Measurements from ENCODE around the gene LRRC75A.

The LRRC75A gene

GRCh38 chr17:16479264-16479663, 12.7 kb downstream of the LRRC75A start:
- TF ChIP-seq, protein P1, sequence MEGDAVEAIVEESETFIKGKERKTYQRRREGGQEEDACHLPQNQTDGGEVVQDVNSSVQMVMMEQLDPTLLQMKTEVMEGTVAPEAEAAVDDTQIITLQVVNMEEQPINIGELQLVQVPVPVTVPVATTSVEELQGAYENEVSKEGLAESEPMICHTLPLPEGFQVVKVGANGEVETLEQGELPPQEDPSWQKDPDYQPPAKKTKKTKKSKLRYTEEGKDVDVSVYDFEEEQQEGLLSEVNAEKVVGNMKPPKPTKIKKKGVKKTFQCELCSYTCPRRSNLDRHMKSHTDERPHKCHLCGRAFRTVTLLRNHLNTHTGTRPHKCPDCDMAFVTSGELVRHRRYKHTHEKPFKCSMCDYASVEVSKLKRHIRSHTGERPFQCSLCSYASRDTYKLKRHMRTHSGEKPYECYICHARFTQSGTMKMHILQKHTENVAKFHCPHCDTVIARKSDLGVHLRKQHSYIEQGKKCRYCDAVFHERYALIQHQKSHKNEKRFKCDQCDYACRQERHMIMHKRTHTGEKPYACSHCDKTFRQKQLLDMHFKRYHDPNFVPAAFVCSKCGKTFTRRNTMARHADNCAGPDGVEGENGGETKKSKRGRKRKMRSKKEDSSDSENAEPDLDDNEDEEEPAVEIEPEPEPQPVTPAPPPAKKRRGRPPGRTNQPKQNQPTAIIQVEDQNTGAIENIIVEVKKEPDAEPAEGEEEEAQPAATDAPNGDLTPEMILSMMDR (conservative IDR thresholded peaks at IDR 0.05) = no peak
- no peak overlapping the region for H3K27ac ChIP-seq

DNA sequence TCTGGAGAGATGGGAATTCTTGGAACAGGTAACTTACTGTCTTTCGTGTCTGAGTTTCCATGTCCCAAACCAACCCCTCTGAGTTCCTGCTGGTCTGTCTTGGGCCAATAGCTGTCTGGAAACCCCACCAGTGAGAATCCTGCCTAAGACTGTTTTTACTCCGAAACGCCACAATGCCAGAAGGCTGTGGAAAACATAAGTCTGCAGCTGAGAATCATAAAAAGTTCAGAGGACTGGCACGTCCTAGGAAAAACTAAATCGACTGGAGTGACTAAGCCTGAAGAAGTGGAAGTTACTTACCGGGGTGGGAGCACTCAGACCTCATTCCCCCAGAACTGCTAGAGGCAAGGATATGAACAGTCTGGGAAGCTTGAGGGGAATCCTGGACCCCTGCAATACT, 13.3 kb downstream of the LRRC75A start:
- TF ChIP-seq, protein P1 (conservative IDR thresholded peaks at IDR 0.05) = no peak
- no peak overlapping the region for H3K27ac ChIP-seq

GRCh38 chr17:16477666-16478065, 14.3 kb downstream of the LRRC75A start:
- TF ChIP-seq, protein P1 (conservative IDR thresholded peaks at IDR 0.05) = no peak
- no peak overlapping the region for H3K27ac ChIP-seq

DNA sequence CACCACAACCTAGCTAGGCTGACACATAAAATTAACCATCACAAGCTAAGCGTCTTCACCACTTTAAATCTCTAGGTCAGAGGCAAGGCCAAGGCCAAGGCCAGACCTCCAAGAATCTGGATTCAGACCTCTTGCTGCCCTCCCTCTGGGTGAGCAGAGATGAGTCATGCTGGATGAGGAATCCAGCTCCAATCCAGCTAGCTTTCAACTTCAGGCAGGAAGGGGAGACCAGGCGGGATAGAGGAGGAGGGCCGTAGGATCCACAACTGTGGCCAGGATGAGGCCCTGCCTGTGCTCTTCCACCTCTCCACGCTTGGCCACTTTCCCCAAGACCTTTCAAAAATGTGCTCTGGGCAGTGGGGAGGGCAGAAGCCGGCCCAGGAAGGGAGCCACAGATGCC, 14.7 kb downstream of the LRRC75A start:
- TF ChIP-seq, protein P1 (conservative IDR thresholded peaks at IDR 0.05) = no peak
- H3K27ac ChIP-seq = no peak overlapping the region

DNA sequence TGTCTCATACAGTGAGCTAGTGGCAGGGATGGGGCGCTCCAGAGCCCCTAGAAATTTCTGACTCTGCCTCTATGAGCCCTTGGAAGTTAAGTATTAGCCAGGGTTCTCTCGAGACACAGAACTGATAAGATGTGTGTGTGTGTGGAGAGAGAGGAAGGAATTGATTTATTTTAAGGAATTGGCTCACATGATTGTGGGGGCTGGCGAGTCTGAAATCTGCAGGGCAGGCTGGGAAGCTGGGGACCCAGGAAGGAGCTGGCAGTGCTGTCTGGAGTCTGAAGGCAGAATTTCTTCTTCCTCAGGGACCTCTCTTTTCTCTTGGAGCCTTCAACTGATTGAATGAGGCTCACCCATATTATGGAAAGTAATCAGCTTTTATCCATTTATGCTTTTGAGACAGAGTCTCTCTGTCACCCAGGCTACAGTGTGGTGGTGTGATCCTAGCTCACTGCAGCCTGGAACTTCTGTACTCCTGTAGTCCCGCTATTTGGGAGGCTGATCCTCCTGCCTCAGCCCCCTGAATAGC, 16.8 kb downstream of the LRRC75A start:
- H3K27ac ChIP-seq = no peak overlapping the region
- TF ChIP-seq, protein P1 (conservative IDR thresholded peaks at IDR 0.05) = no peak

DNA sequence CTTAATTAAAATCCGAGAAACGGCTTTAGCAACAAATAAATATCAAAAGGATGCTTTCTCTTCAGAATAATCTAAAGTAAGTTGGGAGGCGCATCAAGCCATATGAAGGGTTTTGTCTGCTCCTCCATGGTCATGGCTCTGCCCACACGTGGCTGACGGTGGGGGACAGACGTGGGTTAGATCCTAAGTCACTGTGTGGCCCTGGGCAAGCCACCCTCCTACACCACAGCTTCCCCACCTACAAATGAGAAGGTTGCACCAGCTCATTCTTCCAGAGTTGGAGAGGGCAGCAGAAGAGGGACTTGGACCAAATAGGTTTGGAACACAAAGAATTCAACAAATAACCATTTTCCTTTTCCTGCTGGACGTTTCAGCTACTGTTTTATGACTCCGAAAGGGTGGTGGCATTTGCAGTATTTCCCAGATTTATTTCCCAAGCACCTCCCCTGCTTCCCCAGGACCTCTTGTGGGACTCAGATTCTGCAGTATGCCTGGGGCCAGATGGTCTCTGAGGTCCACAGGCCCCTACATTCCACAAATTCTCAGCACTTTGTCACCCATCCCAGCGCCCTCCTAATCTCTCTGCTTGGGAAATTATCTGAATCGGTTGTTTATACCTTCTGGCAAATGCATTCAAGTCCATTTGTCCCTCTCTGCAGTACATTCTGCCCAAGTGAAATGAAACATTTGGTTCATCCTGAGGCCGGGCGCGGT, 17.8 kb downstream of the LRRC75A start:
- TF ChIP-seq, protein P1 (conservative IDR thresholded peaks at IDR 0.05) = no peak

DNA sequence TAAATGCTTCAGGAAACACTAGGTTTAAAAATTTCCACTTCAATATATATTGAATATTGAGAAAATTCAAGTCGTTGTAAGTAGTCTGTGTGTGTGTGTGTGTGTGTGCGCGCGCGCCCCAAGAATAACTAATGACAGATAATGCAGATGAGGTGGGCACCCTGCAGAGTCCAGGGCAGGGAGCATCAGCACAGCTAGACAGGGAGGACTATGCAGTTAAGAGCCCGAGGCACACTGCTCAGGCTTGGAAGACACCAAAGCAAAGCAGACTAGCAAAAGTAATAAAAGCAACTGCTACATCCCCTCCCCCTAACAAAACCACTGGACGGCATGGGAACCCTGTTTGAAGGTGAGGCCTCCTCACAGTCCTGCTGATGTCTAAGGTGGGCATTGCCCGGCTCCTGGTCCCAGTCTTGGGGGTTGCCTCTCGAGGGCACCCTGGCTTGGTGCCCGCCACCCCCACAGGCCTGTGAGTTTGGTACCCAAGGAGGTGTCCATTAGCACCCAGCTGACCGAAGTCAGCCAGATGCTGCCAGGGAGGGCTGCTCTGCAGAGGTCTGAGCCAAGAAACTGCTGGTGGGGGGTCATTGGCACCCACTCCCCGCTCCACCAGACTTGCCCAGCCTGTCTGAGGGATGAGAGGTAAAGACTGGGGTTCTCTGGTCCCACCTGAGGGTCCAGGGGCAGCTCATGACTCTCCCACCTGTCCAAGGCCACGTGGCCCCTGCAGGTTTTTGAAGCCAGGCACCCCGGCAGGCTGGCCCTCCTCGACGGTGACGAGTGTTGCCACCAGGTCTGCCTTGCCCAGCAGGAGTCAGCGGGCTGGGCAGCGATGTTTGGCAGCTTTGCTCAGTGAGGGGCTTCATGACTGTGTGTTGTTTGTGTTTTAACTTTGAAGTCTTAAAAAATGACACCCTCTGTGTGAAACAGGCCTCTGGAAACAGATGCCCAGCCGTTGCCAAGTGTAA, 18.7 kb downstream of the LRRC75A start:
- no peak overlapping the region for H3K27ac ChIP-seq
- TF ChIP-seq, protein P1 (conservative IDR thresholded peaks at IDR 0.05) = no peak

More for the DNA sequence above, 17.8 kb downstream of the LRRC75A start:
- H3K27ac ChIP-seq = no peak overlapping the region
